ENCODE results near the gene CCDC50.

Gene CCDC50, protein sequence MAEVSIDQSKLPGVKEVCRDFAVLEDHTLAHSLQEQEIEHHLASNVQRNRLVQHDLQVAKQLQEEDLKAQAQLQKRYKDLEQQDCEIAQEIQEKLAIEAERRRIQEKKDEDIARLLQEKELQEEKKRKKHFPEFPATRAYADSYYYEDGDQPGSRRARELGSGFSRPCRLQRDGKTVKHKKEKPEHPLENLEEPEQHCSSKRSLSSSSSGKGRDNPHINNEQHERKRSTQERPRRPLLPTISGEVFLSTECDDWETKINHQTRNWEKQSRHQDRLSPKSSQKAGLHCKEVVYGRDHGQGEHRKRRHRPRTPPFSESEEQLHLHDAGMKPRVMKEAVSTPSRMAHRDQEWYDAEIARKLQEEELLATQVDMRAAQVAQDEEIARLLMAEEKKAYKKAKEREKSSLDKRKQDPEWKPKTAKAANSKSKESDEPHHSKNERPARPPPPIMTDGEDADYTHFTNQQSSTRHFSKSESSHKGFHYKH

DNA sequence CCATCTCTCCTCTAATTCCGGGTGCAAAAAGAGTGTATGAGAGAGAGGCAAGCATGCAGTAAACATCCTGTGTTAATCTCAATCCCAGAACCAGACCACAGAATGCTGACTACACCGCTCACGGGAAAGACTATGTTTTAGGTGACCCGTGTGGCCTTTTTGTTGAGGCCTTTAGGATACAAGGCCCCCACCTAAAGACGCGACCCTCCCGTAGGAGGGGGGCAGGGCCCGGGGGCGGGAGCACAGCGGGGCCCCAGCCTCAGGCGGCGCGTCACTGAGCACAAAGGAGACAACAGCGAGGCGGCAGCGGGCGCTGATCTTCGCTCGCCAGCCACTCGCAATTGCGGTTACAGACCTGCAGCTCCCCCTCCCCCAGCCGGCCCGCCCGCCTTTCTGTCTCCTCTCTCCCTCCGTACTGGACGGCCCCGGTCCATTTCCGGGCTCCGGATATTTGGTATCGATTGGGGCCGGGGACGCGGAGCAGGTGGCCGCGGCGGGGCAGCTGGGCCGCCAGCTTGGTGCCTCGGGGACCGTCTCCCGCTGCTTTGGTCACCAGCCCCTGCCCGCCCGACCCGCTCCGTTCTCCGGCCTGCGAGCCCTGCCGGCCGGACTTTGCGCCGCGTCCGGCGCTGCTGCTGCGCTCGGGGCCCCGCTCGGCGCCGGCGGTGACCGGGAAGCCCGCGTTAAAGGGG is at the start of gene CCDC50:
CCDC50 (plus strand) TSS at position 433 of the 692 bp plus-strand sequence. CDS start 281 bp downstream, outside the sequence.
- peak within 1 kb of the TSS; percentile 91 for H3K4me3 ChIP-seq (replicated peaks; ENCODE audit: low read depth, low read length)
- H3K36me3 ChIP-seq (ENCODE audit: control insufficient read depth, insufficient read depth, low read length): no peaks in the 10 kb centered on the region
- DNase-seq (ENCODE audit: extremely low read depth, insufficient read length): peak; percentile 86
- TF ChIP-seq, protein P1, sequence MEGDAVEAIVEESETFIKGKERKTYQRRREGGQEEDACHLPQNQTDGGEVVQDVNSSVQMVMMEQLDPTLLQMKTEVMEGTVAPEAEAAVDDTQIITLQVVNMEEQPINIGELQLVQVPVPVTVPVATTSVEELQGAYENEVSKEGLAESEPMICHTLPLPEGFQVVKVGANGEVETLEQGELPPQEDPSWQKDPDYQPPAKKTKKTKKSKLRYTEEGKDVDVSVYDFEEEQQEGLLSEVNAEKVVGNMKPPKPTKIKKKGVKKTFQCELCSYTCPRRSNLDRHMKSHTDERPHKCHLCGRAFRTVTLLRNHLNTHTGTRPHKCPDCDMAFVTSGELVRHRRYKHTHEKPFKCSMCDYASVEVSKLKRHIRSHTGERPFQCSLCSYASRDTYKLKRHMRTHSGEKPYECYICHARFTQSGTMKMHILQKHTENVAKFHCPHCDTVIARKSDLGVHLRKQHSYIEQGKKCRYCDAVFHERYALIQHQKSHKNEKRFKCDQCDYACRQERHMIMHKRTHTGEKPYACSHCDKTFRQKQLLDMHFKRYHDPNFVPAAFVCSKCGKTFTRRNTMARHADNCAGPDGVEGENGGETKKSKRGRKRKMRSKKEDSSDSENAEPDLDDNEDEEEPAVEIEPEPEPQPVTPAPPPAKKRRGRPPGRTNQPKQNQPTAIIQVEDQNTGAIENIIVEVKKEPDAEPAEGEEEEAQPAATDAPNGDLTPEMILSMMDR (IDR thresholded peaks at IDR 0.05; ENCODE audit: insufficient read depth, low read length, poor library complexity, severe bottlenecking): no peak
- H3K27me3 ChIP-seq (replicated peaks; ENCODE audit: control insufficient read depth, insufficient read depth, low read length): no peaks in the 10 kb centered on the region

DNA sequence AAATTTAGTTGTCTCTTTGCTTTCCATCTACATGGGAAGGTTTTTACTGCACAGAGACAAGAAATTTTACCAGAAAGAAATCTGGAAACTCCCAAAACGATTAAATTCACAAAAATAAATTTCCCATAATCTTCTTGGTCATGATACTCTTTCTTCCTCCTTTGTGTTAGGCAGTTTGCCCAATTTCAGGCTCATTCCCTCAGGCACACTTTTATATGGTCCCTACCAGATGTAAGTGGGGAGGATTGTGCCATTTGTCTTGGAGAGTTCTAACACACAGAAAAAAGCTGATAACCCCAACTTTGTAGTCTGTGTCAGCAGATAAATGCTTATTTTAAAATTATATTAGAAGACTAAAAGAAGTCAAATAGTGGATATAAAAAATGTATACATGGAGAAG is 49.1 kb upstream of the CCDC50 start:
- Histone ChIP-seq H3K27me3 (replicated peaks; ENCODE audit: control insufficient read depth, insufficient read depth, low read length) (no peaks in the 10 kb centered on the region), H3K4me3 (replicated peaks; ENCODE audit: low read depth, low read length) (no peak overlapping the region), H3K36me3 (ENCODE audit: control insufficient read depth, insufficient read depth, low read length) (no peaks in the 10 kb centered on the region)
- DNase-seq (ENCODE audit: extremely low read depth, insufficient read length): no peak
- TF ChIP-seq, protein P1 (IDR thresholded peaks at IDR 0.05; ENCODE audit: insufficient read depth, low read length, poor library complexity, severe bottlenecking): no peak

DNA sequence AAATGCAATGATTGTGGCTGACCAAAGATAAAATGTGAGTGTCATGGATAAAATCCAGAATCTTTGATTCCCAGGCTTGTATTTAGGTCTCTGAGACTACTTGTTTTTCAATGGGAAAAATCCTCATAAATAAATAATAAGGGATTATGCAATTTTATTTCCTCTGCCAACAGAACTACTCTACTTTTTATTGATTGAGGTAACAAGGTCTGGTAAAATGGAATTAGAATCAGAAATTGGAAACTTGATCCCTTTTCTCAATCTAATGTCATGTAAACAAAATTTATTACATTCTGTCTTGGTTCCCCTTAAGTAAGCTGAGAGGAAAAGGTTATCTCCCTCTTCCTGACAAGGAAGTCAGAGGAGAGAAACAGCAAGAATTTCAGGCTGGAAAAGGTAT is 48.3 kb upstream of the CCDC50 start:
- TF ChIP-seq, protein P1 (IDR thresholded peaks at IDR 0.05; ENCODE audit: insufficient read depth, low read length, poor library complexity, severe bottlenecking): no peak
- H3K36me3 ChIP-seq (ENCODE audit: control insufficient read depth, insufficient read depth, low read length): no peaks in the 10 kb centered on the region
- DNase-seq (ENCODE audit: extremely low read depth, insufficient read length): no peak
- H3K4me3 ChIP-seq (replicated peaks; ENCODE audit: low read depth, low read length): no peak overlapping the region
- H3K27me3 ChIP-seq (replicated peaks; ENCODE audit: control insufficient read depth, insufficient read depth, low read length): no peaks in the 10 kb centered on the region

DNA sequence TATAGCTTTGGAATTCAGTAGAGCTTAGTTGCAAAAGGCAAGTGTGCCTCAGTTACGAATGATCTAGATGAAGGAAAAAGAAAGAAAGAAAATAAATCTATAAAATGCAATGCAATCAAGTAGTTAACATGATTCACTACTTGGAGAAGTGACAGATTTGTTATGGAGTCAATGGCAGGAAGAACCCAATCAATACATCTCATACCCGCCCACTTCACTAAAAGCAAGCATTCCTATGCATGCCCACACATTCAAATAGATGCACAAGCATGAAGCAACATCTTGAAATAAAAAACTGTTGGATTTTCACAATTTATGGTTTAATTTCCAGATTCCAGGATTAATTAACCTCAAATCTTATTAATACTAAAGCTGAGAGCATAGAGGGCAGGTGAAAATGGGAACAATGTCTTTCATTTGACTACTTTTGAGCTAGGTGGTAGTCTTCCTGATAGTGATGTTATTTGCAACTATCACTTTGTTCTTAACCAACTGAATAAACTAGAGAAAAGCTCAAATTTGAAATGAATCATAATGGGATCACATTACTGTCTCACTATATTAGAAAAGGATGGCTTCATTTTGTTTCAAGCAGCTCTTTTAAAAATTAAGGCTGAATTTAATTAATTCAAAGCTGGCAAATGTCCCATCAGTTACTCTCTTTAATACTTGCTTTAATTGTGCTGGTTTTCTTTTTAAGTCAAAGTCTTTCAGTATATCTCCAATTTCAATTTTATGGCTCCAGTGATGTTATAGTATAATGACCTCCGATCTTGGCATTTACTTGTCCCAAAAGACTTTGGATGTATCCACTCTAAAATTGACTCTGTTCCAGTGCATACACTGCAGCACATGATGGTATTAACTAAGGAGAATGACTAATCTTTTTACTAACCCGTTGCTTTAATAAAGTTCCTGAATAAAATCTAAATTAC is 46.7 kb upstream of the CCDC50 start:
- TF ChIP-seq, protein P1 (IDR thresholded peaks at IDR 0.05; ENCODE audit: insufficient read depth, low read length, poor library complexity, severe bottlenecking): no peak
- no peaks in the 10 kb centered on the region for H3K27me3 ChIP-seq (replicated peaks; ENCODE audit: control insufficient read depth, insufficient read depth, low read length)
- DNase-seq (ENCODE audit: extremely low read depth, insufficient read length): no peak
- H3K36me3 ChIP-seq (ENCODE audit: control insufficient read depth, insufficient read depth, low read length): no peaks in the 10 kb centered on the region
- H3K4me3 ChIP-seq (replicated peaks; ENCODE audit: low read depth, low read length): no peak overlapping the region

DNA sequence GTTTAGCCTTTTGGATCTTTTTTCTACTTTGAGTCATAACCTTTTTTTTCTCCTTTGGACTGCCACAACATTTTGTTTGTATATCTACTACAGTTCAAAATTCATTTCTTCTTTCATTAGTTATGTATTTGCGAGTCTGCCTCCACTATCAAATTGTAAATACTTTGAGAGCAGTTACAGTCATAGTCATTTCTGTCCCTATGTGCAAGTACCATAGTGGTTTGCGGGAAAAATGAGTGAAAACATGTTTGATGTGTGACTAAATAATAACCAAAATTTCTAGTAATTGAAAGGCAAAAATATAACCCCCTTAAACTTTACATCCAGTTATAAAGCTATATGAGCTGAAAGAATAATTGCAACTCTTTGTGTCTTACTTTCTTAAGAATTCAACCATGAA is 45.8 kb upstream of the CCDC50 start:
- Histone ChIP-seq H3K4me3 (replicated peaks; ENCODE audit: low read depth, low read length) (no peak overlapping the region), H3K27me3 (replicated peaks; ENCODE audit: control insufficient read depth, insufficient read depth, low read length) (no peaks in the 10 kb centered on the region), H3K36me3 (ENCODE audit: control insufficient read depth, insufficient read depth, low read length) (no peaks in the 10 kb centered on the region)
- TF ChIP-seq, protein P1 (IDR thresholded peaks at IDR 0.05; ENCODE audit: insufficient read depth, low read length, poor library complexity, severe bottlenecking): no peak
- DNase-seq (ENCODE audit: extremely low read depth, insufficient read length): no peak

All from GM06990 (cell line).